MM.1S (cell line): ENCODE results near the gene FUT7.

Experiments
- DNase-seq: peaks from one replicate; pipeline ENCODE4 v3.0.0-alpha.2; 2015
- H2AFZ ChIP-seq: fragments of 300-600 bp; sonication (generic); 2 replicates; pipeline ENCODE4 v1.6.0; 2016; ENCODE audit warnings: antibody characterized with exemption, low read length
- H3F3A ChIP-seq: fragments of 300-600 bp; sonication (generic); 2 replicates; pipeline ENCODE4 v1.6.1; 2016; ENCODE audit warnings: mild to moderate bottlenecking, antibody characterized with exemption, low read length, moderate library complexity, mixed read lengths; ENCODE audit not compliant: insufficient read depth
- H3K27ac ChIP-seq: fragments of 300-600 bp; sonication (generic); 2 replicates; pipeline ENCODE4 v1.5.1; 2016; ENCODE audit warnings: mild to moderate bottlenecking, low read length
- H3K27me3 ChIP-seq: fragments of 300-600 bp; sonication (generic); replicated peaks from 2 replicates; pipeline ENCODE4 v1.6.0; 2016; ENCODE audit warnings: low read length; ENCODE audit not compliant: insufficient read depth
- H3K36me3 ChIP-seq: fragments of 300-600 bp; sonication (generic); replicated peaks from 2 replicates; pipeline ENCODE4 v1.6.1; 2016; ENCODE audit warnings: mild to moderate bottlenecking, low read length, mixed read lengths; ENCODE audit not compliant: insufficient read depth
- H3K4me1 ChIP-seq: fragments of 300-600 bp; sonication (generic); 2 replicates; pipeline ENCODE4 v1.6.1; 2016; ENCODE audit warnings: low read length, mixed read lengths
- H3K4me2 ChIP-seq: fragments of 300-600 bp; sonication (generic); 2 replicates; pipeline ENCODE4 v1.6.0; 2016; ENCODE audit warnings: low read depth, low read length
- H3K4me3 ChIP-seq: fragments of 300-600 bp; sonication (generic); 2 replicates; pipeline ENCODE4 v1.5.1; 2016; ENCODE audit warnings: low read length, mixed read lengths
- H3K79me2 ChIP-seq: fragments of 300-600 bp; sonication (generic); 2 replicates; pipeline ENCODE4 v1.6.1; 2016; ENCODE audit warnings: mixed run types, low read length, mixed read lengths
- H3K9ac ChIP-seq: fragments of 300-600 bp; sonication (generic); 2 replicates; pipeline ENCODE4 v1.6.1; 2016; ENCODE audit warnings: low read length, mixed read lengths
- H3K9me2 ChIP-seq: fragments of 300-600 bp; sonication (generic); replicated peaks from 2 replicates; pipeline ENCODE4 v1.6.1; 2016; ENCODE audit warnings: mild to moderate bottlenecking, low read length, mixed read lengths; ENCODE audit not compliant: insufficient read depth
- H3K9me3 ChIP-seq: fragments of 300-600 bp; sonication (generic); replicated peaks from 2 replicates; pipeline ENCODE4 v1.6.1; 2016; ENCODE audit warnings: mild to moderate bottlenecking, low read length, mixed read lengths; ENCODE audit not compliant: insufficient read depth
- H4K20me1 ChIP-seq: fragments of 300-600 bp; sonication (generic); 2 replicates; pipeline ENCODE4 v1.6.1; 2016; ENCODE audit warnings: mild to moderate bottlenecking, low read length, moderate library complexity, mixed read lengths; ENCODE audit not compliant: insufficient read depth
- CTCF ChIP-seq: fragments of 300-600 bp; sonication (generic); IDR thresholded peaks from 2 replicates; pipeline ENCODE4 v1.5.1; 2016; ENCODE audit warnings: antibody characterized with exemption, low read length, mixed read lengths
- EZH2 ChIP-seq: fragments of 300-600 bp; sonication (generic); optimal IDR thresholded peaks from 2 replicates; pipeline ENCODE3; 2017; ENCODE audit warnings: low read depth, mild to moderate bottlenecking, antibody characterized with exemption, low read length, mixed read lengths
- EZH2phosphoT487 ChIP-seq: fragments of 300-600 bp; sonication (generic); IDR thresholded peaks from 2 replicates; pipeline ENCODE4 v1.6.1; 2018; ENCODE audit warnings: antibody characterized with exemption, low read length

Gene FUT7

GRCh38 chr9:137012694-137013570, 19.0 kb downstream of the FUT7 start:
- H2AFZ ChIP-seq = no peak overlapping the region
- no peaks in the 10 kb centered on the region for H3K4me1 ChIP-seq
- no peaks in the 10 kb centered on the region for H3F3A ChIP-seq
- H3K36me3 ChIP-seq = no peaks in the 10 kb centered on the region
- no peaks in the 10 kb centered on the region for H3K9me3 ChIP-seq
- TF ChIP-seq EZH2 (no peak), CTCF (no peak), EZH2phosphoT487 (no peak)
- no peak for DNase-seq
- no peak overlapping the region for H3K27ac ChIP-seq
- peaks cover 34% of the 10 kb centered on the region for H3K27me3 ChIP-seq
- no peak overlapping the region for H3K4me2 ChIP-seq
- no peaks in the 10 kb centered on the region for H3K9me2 ChIP-seq
- no peak overlapping the region for H3K4me3 ChIP-seq
- H4K20me1 ChIP-seq = no peaks in the 10 kb centered on the region
- H3K9ac ChIP-seq = no peak overlapping the region
- H3K79me2 ChIP-seq = no peaks in the 10 kb centered on the region

- TF ChIP-seq CTCF (no peak), EZH2phosphoT487 (no peak), EZH2 (no peak)
- Histone ChIP-seq H3K79me2 (no peaks in the 10 kb centered on the region), H3K27ac (no peak overlapping the region), H3K4me3 (no peak overlapping the region), H2AFZ (no peak overlapping the region), H3K9me2 (no peaks in the 10 kb centered on the region), H3K27me3 (peaks cover 41% of the 10 kb centered on the region), H3F3A (no peaks in the 10 kb centered on the region), H3K9me3 (no peaks in the 10 kb centered on the region), H3K4me2 (no peak overlapping the region), H3K4me1 (no peaks in the 10 kb centered on the region), H4K20me1 (no peaks in the 10 kb centered on the region), H3K9ac (no peak overlapping the region), H3K36me3 (no peaks in the 10 kb centered on the region)
- DNase-seq = no peak
These were observed 19.8 kb downstream of the FUT7 start for GRCh38 chr9:137011907-137012675.

GRCh38 chr9:137011156-137011555, 20.7 kb downstream of the FUT7 start:
- Histone ChIP-seq H3K27ac (no peak overlapping the region), H3K4me2 (no peak overlapping the region), H3F3A (no peaks in the 10 kb centered on the region), H3K79me2 (no peaks in the 10 kb centered on the region), H2AFZ (no peak overlapping the region), H3K9ac (no peak overlapping the region), H3K4me1 (no peaks in the 10 kb centered on the region), H3K9me2 (no peaks in the 10 kb centered on the region), H3K36me3 (no peaks in the 10 kb centered on the region), H3K27me3 (peaks cover 46% of the 10 kb centered on the region), H3K9me3 (no peaks in the 10 kb centered on the region), H4K20me1 (no peaks in the 10 kb centered on the region), H3K4me3 (no peak overlapping the region)
- DNase-seq = no peak
- TF ChIP-seq CTCF = no peak
- TF ChIP-seq EZH2phosphoT487 = no peak
- TF ChIP-seq EZH2 = no peak
